ENCODE results near the gene CAMSAP1.
"Not testable (repeated sequence)": the region's sequence is repeated elsewhere in the genome, so short reads cannot be mapped to it uniquely, and the experiment has no call there.

Gene CAMSAP1, protein sequence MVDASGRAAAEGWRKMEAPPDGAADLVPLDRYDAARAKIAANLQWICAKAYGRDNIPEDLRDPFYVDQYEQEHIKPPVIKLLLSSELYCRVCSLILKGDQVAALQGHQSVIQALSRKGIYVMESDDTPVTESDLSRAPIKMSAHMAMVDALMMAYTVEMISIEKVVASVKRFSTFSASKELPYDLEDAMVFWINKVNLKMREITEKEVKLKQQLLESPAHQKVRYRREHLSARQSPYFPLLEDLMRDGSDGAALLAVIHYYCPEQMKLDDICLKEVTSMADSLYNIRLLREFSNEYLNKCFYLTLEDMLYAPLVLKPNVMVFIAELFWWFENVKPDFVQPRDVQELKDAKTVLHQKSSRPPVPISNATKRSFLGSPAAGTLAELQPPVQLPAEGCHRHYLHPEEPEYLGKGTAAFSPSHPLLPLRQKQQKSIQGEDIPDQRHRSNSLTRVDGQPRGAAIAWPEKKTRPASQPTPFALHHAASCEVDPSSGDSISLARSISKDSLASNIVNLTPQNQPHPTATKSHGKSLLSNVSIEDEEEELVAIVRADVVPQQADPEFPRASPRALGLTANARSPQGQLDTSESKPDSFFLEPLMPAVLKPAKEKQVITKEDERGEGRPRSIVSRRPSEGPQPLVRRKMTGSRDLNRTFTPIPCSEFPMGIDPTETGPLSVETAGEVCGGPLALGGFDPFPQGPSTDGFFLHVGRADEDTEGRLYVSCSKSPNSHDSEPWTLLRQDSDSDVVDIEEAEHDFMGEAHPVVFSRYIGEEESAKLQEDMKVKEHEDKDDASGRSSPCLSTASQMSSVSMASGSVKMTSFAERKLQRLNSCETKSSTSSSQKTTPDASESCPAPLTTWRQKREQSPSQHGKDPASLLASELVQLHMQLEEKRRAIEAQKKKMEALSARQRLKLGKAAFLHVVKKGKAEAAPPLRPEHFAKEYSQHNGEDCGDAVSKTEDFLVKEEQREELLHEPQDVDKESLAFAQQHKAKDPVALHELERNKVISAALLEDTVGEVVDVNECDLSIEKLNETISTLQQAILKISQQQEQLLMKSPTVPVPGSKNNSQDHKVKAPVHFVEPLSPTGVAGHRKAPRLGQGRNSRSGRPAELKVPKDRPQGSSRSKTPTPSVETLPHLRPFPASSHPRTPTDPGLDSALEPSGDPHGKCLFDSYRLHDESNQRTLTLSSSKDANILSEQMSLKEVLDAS (N-terminal part only)

GRCh38 chr9:135907431-135908092, at the start of gene CAMSAP1:
Gene CAMSAP1 (minus strand): TSS chr9:135907546. CDS start chr9:135907159, 387 bp downstream.
- in situ Hi-C loops (cut with MboI; ENCODE audit: low sequenced_read_pairs): no loop called here

- in situ Hi-C loops (cut with MboI; ENCODE audit: low sequenced_read_pairs): no loop called here
These were observed 49.4 kb upstream of the CAMSAP1 start for GRCh38 chr9:135956802-135957174.

- in situ Hi-C loops (cut with MboI; ENCODE audit: low sequenced_read_pairs): no loop called here
These were observed 48.8 kb upstream of the CAMSAP1 start for GRCh38 chr9:135955934-135956801.

DNA sequence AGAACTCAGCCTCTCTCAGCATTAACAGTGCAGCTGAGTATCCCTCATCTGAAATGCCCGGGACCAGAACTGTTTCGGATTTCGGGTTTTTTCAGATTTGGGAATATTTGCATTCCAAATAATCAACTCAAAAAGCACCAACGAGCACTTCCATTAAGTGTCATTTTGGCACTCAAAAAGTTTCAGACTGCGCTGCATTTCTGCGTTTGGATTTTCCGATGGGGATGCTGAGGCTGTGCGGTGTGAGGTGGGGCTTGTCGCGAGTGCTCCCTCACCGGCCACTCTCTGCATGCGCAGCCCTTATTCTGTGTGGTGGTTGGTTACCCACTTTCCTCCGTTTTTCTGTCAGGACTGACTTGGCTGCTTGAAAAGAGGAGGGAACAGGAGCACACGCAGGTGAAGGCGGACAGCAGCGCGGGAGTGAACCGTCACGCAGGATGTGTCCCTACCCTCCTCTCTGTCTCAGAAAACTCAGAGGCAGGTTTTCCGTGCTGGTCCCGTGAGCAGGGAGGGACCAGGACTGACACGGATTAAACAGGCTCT, 45.4 kb upstream of the CAMSAP1 start:
- in situ Hi-C loops (cut with MboI; ENCODE audit: low sequenced_read_pairs): no loop called here

DNA sequence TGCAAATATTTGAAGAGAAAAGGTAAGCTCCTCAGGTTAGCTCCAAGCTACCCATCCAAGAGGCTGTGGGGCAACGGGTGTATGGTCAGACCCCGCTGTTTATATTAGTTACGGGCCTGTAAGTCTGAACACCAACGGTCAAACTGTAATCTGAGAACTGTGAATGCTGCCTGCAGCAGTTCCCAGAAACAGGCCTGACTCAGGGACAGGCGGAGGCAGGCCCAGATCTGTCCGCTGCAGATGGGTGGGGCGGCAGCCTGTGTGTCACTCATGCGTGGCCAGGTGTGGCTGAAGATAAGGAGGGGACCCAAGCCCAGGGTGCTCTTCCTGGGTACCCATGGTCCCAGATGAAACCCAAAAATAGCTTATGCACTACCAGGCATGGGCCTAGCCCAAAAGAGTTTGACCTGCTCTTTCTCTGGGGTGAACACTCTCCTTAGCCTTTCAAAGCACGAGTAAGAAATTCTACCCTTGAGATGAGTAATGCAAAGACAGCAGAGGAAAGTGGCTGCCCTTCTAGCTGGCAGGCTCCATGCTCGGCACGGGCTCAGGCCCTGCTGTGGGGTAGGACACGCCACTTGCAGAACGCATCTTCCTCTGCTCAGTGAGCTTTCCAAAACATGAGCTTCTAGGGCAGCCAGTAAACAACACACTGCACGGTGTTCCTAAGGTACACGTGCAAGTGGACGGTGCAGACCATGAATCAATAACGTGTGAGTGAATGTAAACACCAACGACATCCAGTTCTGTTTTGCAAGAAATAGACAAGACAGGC, 44.7 kb upstream of the CAMSAP1 start:
- in situ Hi-C loops (cut with MboI; ENCODE audit: low sequenced_read_pairs): no loop called here

GRCh38 chr9:135951310-135951709, 44.0 kb upstream of the CAMSAP1 start:
- in situ Hi-C loops (cut with MboI; ENCODE audit: low sequenced_read_pairs): not testable (repeated sequence)

- in situ Hi-C loops (cut with MboI; ENCODE audit: low sequenced_read_pairs): not testable (repeated sequence)
These were observed 43.5 kb upstream of the CAMSAP1 start for GRCh38 chr9:135950841-135951240.

- in situ Hi-C loops (cut with MboI; ENCODE audit: low sequenced_read_pairs): no loop called here
These were observed 42.9 kb upstream of the CAMSAP1 start for GRCh38 chr9:135950135-135950682.

GRCh38 chr9:135949501-135950134, 42.3 kb upstream of the CAMSAP1 start:
- in situ Hi-C loops (cut with MboI; ENCODE audit: low sequenced_read_pairs): no loop called here

- in situ Hi-C loops (cut with MboI; ENCODE audit: low sequenced_read_pairs): no loop called here
These were observed 41.6 kb upstream of the CAMSAP1 start for GRCh38 chr9:135948968-135949367.

DNA sequence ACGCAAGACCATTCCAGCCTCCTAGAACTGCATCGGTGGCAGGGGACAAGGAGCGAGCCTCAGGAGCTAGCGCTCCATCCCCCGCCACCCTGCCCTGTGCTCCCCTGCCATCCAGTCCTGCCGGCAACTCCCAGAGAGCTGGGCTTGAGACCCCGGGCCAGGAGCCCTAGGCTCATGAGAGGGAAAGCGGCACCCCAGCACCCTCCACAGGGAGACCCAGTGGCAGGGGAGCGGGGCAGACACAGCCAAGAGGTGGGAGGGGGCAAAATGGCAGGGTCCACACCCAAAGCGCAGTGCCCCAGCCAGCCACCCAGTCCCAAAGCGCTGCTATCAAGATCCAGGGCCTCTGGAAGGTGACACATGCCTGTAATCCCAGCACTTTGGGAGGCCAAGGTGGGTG, 41.1 kb upstream of the CAMSAP1 start:
- in situ Hi-C loops (cut with MboI; ENCODE audit: low sequenced_read_pairs): no loop called here

DNA sequence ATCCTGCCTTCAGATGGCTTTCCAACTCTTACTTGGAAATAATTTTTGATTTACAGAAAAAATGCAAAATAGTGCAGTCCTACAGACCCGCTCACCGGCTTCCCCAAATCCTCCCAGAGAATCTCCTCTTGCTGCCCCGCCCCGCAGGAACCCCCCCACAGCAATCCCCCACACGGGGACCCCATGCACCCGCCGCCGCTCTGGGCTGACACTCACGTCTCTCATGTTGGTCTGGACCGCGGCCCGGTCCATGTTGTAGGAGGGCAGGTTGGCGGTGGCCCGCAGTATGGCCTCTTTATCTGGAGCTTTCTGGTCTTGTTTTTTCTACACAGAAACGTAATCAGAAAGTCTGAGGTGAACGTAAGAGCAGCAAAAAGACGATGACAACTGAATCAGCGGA, 40.2 kb upstream of the CAMSAP1 start:
- in situ Hi-C loops (cut with MboI; ENCODE audit: low sequenced_read_pairs): no loop called here

DNA sequence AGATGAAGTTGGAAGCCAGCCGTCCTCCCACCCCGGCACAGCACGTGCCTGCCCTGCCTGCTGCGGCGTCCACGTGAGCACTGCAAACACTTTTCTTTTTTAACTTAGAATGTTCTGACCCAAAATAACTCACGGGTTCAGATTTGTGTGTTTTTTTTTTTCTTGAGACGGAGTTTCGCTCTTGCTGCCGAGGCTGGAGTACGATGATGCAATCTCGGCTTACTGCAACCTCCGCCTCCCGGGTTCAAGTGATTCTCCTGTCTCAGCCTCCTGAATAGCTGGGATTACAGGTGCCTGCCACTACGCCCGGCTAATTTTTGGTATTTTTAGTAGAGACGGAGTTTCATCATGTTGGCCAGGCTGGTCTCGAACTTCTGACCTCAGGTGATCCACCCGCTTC, 39.8 kb upstream of the CAMSAP1 start:
- in situ Hi-C loops (cut with MboI; ENCODE audit: low sequenced_read_pairs): not testable (repeated sequence)

- in situ Hi-C loops (cut with MboI; ENCODE audit: low sequenced_read_pairs): no loop called here
These were observed 39.1 kb upstream of the CAMSAP1 start for GRCh38 chr9:135946392-135946994.

- in situ Hi-C loops (cut with MboI; ENCODE audit: low sequenced_read_pairs): no loop called here
These were observed 38.6 kb upstream of the CAMSAP1 start for GRCh38 chr9:135945969-135946368.

DNA sequence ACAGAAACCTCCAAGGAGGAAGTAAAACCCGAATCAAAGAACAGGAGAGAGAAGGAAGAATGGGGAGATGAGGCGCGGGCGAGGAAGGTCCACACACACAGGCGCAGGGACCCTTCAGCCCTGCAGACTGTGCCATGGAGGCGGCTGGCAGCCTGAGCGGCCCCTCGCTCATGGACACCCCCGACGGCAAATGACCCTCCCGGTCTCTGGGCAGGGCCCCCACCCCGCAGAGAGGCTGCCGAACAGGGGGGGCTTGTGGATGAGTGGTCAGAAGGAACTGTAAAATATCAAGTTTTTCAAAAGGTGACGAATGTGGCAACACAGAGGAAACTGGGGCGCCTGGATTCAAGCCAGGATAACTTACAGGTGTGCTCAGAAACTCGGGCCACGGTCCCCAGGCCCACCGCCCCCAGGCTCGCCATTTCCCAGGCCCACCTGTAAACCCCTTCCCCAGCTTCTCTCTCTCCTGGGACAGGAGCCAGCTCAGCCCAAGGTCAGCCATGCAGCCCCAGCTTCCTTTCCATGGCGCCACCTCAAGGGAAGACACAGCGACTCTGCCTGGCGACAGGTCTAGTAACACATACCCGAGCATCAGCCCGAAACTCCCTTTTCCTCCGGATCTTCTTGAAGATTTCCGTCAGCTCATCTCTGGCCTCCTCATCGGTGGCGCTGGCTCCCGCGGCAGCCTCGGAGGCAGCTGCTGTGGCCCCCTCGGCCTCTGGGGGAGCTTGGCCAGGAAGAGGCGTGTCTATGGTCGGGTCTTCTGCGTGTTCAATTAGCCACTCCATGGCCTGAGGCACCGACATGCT, 37.3 kb upstream of the CAMSAP1 start:
- in situ Hi-C loops (cut with MboI; ENCODE audit: low sequenced_read_pairs): no loop called here

GRCh38 chr9:135943604-135944003, 36.3 kb upstream of the CAMSAP1 start:
- in situ Hi-C loops (cut with MboI; ENCODE audit: low sequenced_read_pairs): not testable (repeated sequence)

Measured in hTERT RPE-1 (cell line).